NCI-H1694 (cell line): ENCODE data around the gene LINC00237.

Experiments used
- DNase-seq: peaks from one replicate; lab custom pipeline; 2025; lab: John Stamatoyannopoulos, UW

Gene LINC00237

GRCh38 chr20:21096321-21097043, 9.7 kb downstream of the LINC00237 start:
- DNase-seq, result no peak

- no peak for DNase-seq
Observed at GRCh38 chr20:21092806-21093205, 13.4 kb downstream of the LINC00237 start.

GRCh38 chr20:21090721-21091120, 15.4 kb downstream of the LINC00237 start:
- no peak for DNase-seq

- no peak for DNase-seq
Observed at GRCh38 chr20:21090111-21090618, 16.0 kb downstream of the LINC00237 start.

- DNase-seq, result no peak
Observed at GRCh38 chr20:21089391-21089790, 16.8 kb downstream of the LINC00237 start.

GRCh38 chr20:21087862-21088540, 18.2 kb downstream of the LINC00237 start:
- no peak for DNase-seq

GRCh38 chr20:21083825-21084325, 22.3 kb downstream of the LINC00237 start:
- DNase-seq, result no peak

- no peak for DNase-seq
Observed at GRCh38 chr20:21082584-21082983, 23.6 kb downstream of the LINC00237 start.

GRCh38 chr20:21077809-21078345, 28.3 kb downstream of the LINC00237 start:
- no peak for DNase-seq

GRCh38 chr20:21076073-21076472, 30.1 kb downstream of the LINC00237 start:
- no peak for DNase-seq

- DNase-seq, result no peak
Observed at GRCh38 chr20:21075471-21075870, 30.7 kb downstream of the LINC00237 start.

GRCh38 chr20:21074605-21075336, 31.4 kb downstream of the LINC00237 start:
- DNase-seq, result no peak

- DNase-seq, result no peak
Observed at GRCh38 chr20:21067255-21067654, 38.9 kb downstream of the LINC00237 start.

GRCh38 chr20:21064924-21065323, 41.2 kb downstream of the LINC00237 start:
- no peak for DNase-seq

- DNase-seq, result no peak
Observed at GRCh38 chr20:21063276-21063675, 42.9 kb downstream of the LINC00237 start.

- peak; percentile 36 for DNase-seq
Observed at GRCh38 chr20:21053002-21053762, 53.0 kb downstream of the LINC00237 start.

GRCh38 chr20:21052686-21053001, 53.5 kb downstream of the LINC00237 start:
- no peak for DNase-seq

- DNase-seq, result no peak
Observed at GRCh38 chr20:21052241-21052640, 53.9 kb downstream of the LINC00237 start.

- no peak for DNase-seq
Observed at GRCh38 chr20:21050710-21051109, 55.4 kb downstream of the LINC00237 start.

GRCh38 chr20:21049305-21049828, 56.8 kb downstream of the LINC00237 start:
- no peak for DNase-seq

GRCh38 chr20:21048841-21049273, 57.3 kb downstream of the LINC00237 start:
- no peak for DNase-seq
